ENCODE results near the gene MED25. TPM values are rescaled to one million over a fixed set of nuclear protein-coding genes. Genes with fewer than 3 reads are reported as not detected.

MED25 gene
- 33.3 TPM for polyA plus RNA-seq (2013, experiment 1 of 2)
- polyA plus RNA-seq (2013, experiment 2 of 2), result 33.3 TPM

- WGBS, result under 1% methylated on average over 50 of the region's 57 CpGs
- Histone ChIP-seq H4K8ac (ENCODE audit: low read length) (peak within 1 kb of the TSS; percentile 96), H3K27me3 (ENCODE audit: control insufficient read depth in 1 of 2, insufficient read depth in 1 of 2, low read length in 2 of 2) (no peaks in the 10 kb centered on the region), H2AFZ (ENCODE audit: low read depth, low read length) (peak within 1 kb of the TSS; percentile 67), H3K36me3 (ENCODE audit: control insufficient read depth in 1 of 2, insufficient read depth in 2 of 2, low read depth in 1 of 2, low read length in 2 of 2) (peaks cover 13 to 15% of the 10 kb centered on the region in 2 experiments), H3K27ac (ENCODE audit: low read length, poor library complexity, severe bottlenecking) (peak within 1 kb of the TSS; percentile 99), H3K23ac (ENCODE audit: low read length in 2 of 2) (no peak within 1 kb of the TSS), H3K9me3 (ENCODE audit: control insufficient read depth, low read length) (no peaks in the 10 kb centered on the region), H2BK120ac (ENCODE audit: low read depth, low read length) (peak within 1 kb of the TSS; percentile 77), H3K4me3 (ENCODE audit: insufficient read depth in 1 of 2, low read depth in 1 of 2, low read length in 2 of 2) (peak within 1 kb of the TSS; percentile 76 to 99), H2BK15ac (ENCODE audit: low read depth, poor library complexity, severe bottlenecking) (no peak within 1 kb of the TSS), H3K4me1 (ENCODE audit: control insufficient read depth, insufficient read depth, low read depth, low read length) (peaks cover 11% of the 10 kb centered on the region), H4K91ac (ENCODE audit: low read length) (peak within 1 kb of the TSS; percentile 87), H3K9ac (ENCODE audit: low read length) (peak within 1 kb of the TSS; percentile 99), H3K18ac (ENCODE audit: low read depth in 1 of 2, low read length in 2 of 2) (peak within 1 kb of the TSS; percentile 85 to 93), H2AK5ac (ENCODE audit: low read length, severe bottlenecking) (peak within 1 kb of the TSS; percentile 10), H3K14ac (ENCODE audit: low read length in 2 of 2) (peak within 1 kb of the TSS in 1 of 2 experiments; percentile 0), H3K4ac (ENCODE audit: low read depth in 1 of 2, low read length in 2 of 2) (peak within 1 kb of the TSS; percentile 46 to 92), H3K79me1 (replicated peaks; ENCODE audit: low read length, poor library complexity, severe bottlenecking) (peaks cover 16% of the 10 kb centered on the region), H3K4me2 (ENCODE audit: low read length, poor library complexity, severe bottlenecking) (peak within 1 kb of the TSS; percentile 91), H2BK5ac (ENCODE audit: low read depth, low read length, poor library complexity, severe bottlenecking) (peak within 1 kb of the TSS; percentile 96), H2BK12ac (ENCODE audit: low read length in 2 of 2) (peak within 1 kb of the TSS; percentile 52 to 76)
- DNase-seq, result peak; percentile 93
Measured at GRCh38 chr19:49817964-49818648, at the start of gene MED25. TSS of gene MED25 (plus strand) at chr19:49818289. CDS start at chr19:49818342, 53 bp downstream.

GRCh38 chr19:49770529-49770928, 47.6 kb upstream of the MED25 start:
- Histone ChIP-seq H3K27ac (ENCODE audit: low read length, poor library complexity, severe bottlenecking) (no peak overlapping the region), H2AK5ac (ENCODE audit: low read length, severe bottlenecking) (no peak overlapping the region), H3K9me3 (ENCODE audit: control insufficient read depth, low read length) (no peaks in the 10 kb centered on the region), H3K14ac (ENCODE audit: low read length in 2 of 2) (no peak overlapping the region), H3K4me3 (ENCODE audit: insufficient read depth in 1 of 2, low read depth in 1 of 2, low read length in 2 of 2) (no peak overlapping the region), H3K27me3 (ENCODE audit: control insufficient read depth in 1 of 2, insufficient read depth in 1 of 2, low read length in 2 of 2) (no peaks in the 10 kb centered on the region), H3K4ac (ENCODE audit: low read depth in 1 of 2, low read length in 2 of 2) (peak overlapping the region in 1 of 2 experiments; percentile 38), H3K79me1 (replicated peaks; ENCODE audit: low read length, poor library complexity, severe bottlenecking) (peaks cover 27% of the 10 kb centered on the region), H3K18ac (ENCODE audit: low read depth in 1 of 2, low read length in 2 of 2) (no peak overlapping the region), H4K8ac (ENCODE audit: low read length) (no peak overlapping the region), H3K4me1 (ENCODE audit: control insufficient read depth, insufficient read depth, low read depth, low read length) (peaks cover 18% of the 10 kb centered on the region), H3K9ac (ENCODE audit: low read length) (no peak overlapping the region), H3K4me2 (ENCODE audit: low read length, poor library complexity, severe bottlenecking) (no peak overlapping the region), H2BK12ac (ENCODE audit: low read length in 2 of 2) (no peak overlapping the region), H2BK120ac (ENCODE audit: low read depth, low read length) (no peak overlapping the region), H4K91ac (ENCODE audit: low read length) (no peak overlapping the region), H2AFZ (ENCODE audit: low read depth, low read length) (no peak overlapping the region), H3K36me3 (ENCODE audit: control insufficient read depth in 1 of 2, insufficient read depth in 2 of 2, low read depth in 1 of 2, low read length in 2 of 2) (peaks cover 23 to 43% of the 10 kb centered on the region in 2 experiments), H2BK5ac (ENCODE audit: low read depth, low read length, poor library complexity, severe bottlenecking) (no peak overlapping the region), H2BK15ac (ENCODE audit: low read depth, poor library complexity, severe bottlenecking) (no peak overlapping the region), H3K23ac (ENCODE audit: low read length in 2 of 2) (peak overlapping the region in 1 of 2 experiments; percentile 83)
- no peak for DNase-seq
- 96% methylated on average over 8 of the region's 8 CpGs for WGBS

GRCh38 chr19:49771674-49772139, 46.4 kb upstream of the MED25 start:
- H3K9ac ChIP-seq (ENCODE audit: low read length), result no peak overlapping the region
- peaks cover 15% of the 10 kb centered on the region for H3K4me1 ChIP-seq (ENCODE audit: control insufficient read depth, insufficient read depth, low read depth, low read length)
- WGBS, result 97% methylated on average over 10 of the region's 13 CpGs
- no peak overlapping the region for H2BK5ac ChIP-seq (ENCODE audit: low read depth, low read length, poor library complexity, severe bottlenecking)
- H3K27me3 ChIP-seq (ENCODE audit: control insufficient read depth in 1 of 2, insufficient read depth in 1 of 2, low read length in 2 of 2), result no peaks in the 10 kb centered on the region
- no peak overlapping the region for H4K91ac ChIP-seq (ENCODE audit: low read length)
- no peak overlapping the region for H3K4ac ChIP-seq (ENCODE audit: low read depth in 1 of 2, low read length in 2 of 2)
- peaks cover 36% of the 10 kb centered on the region for H3K79me1 ChIP-seq (replicated peaks; ENCODE audit: low read length, poor library complexity, severe bottlenecking)
- no peak overlapping the region for H3K27ac ChIP-seq (ENCODE audit: low read length, poor library complexity, severe bottlenecking)
- H2AFZ ChIP-seq (ENCODE audit: low read depth, low read length), result no peak overlapping the region
- no peak overlapping the region for H2BK12ac ChIP-seq (ENCODE audit: low read length in 2 of 2)
- H3K4me3 ChIP-seq (ENCODE audit: insufficient read depth in 1 of 2, low read depth in 1 of 2, low read length in 2 of 2), result no peak overlapping the region
- no peak overlapping the region for H3K18ac ChIP-seq (ENCODE audit: low read depth in 1 of 2, low read length in 2 of 2)
- no peak for DNase-seq
- H4K8ac ChIP-seq (ENCODE audit: low read length), result no peak overlapping the region
- peaks cover 31 to 54% of the 10 kb centered on the region in 2 experiments for H3K36me3 ChIP-seq (ENCODE audit: control insufficient read depth in 1 of 2, insufficient read depth in 2 of 2, low read depth in 1 of 2, low read length in 2 of 2)
- H3K14ac ChIP-seq (ENCODE audit: low read length in 2 of 2), result no peak overlapping the region
- H3K23ac ChIP-seq (ENCODE audit: low read length in 2 of 2), result no peak overlapping the region
- no peak overlapping the region for H2BK15ac ChIP-seq (ENCODE audit: low read depth, poor library complexity, severe bottlenecking)
- H2BK120ac ChIP-seq (ENCODE audit: low read depth, low read length), result no peak overlapping the region
- no peaks in the 10 kb centered on the region for H3K9me3 ChIP-seq (ENCODE audit: control insufficient read depth, low read length)
- H2AK5ac ChIP-seq (ENCODE audit: low read length, severe bottlenecking), result no peak overlapping the region
- H3K4me2 ChIP-seq (ENCODE audit: low read length, poor library complexity, severe bottlenecking), result no peak overlapping the region

GRCh38 chr19:49772850-49773432, 45.1 kb upstream of the MED25 start:
- Histone ChIP-seq H3K23ac (ENCODE audit: low read length in 2 of 2) (no peak overlapping the region), H3K9ac (ENCODE audit: low read length) (no peak overlapping the region), H3K4me1 (ENCODE audit: control insufficient read depth, insufficient read depth, low read depth, low read length) (peaks cover 12% of the 10 kb centered on the region), H3K27ac (ENCODE audit: low read length, poor library complexity, severe bottlenecking) (no peak overlapping the region), H2AK5ac (ENCODE audit: low read length, severe bottlenecking) (no peak overlapping the region), H3K27me3 (ENCODE audit: control insufficient read depth in 1 of 2, insufficient read depth in 1 of 2, low read length in 2 of 2) (no peaks in the 10 kb centered on the region), H3K4ac (ENCODE audit: low read depth in 1 of 2, low read length in 2 of 2) (no peak overlapping the region), H2AFZ (ENCODE audit: low read depth, low read length) (no peak overlapping the region), H4K91ac (ENCODE audit: low read length) (no peak overlapping the region), H3K18ac (ENCODE audit: low read depth in 1 of 2, low read length in 2 of 2) (no peak overlapping the region), H2BK5ac (ENCODE audit: low read depth, low read length, poor library complexity, severe bottlenecking) (no peak overlapping the region), H3K79me1 (replicated peaks; ENCODE audit: low read length, poor library complexity, severe bottlenecking) (peaks cover 36% of the 10 kb centered on the region), H3K4me2 (ENCODE audit: low read length, poor library complexity, severe bottlenecking) (no peak overlapping the region), H2BK120ac (ENCODE audit: low read depth, low read length) (no peak overlapping the region), H3K36me3 (ENCODE audit: control insufficient read depth in 1 of 2, insufficient read depth in 2 of 2, low read depth in 1 of 2, low read length in 2 of 2) (peaks cover 31 to 54% of the 10 kb centered on the region in 2 experiments), H3K9me3 (ENCODE audit: control insufficient read depth, low read length) (no peaks in the 10 kb centered on the region), H3K14ac (ENCODE audit: low read length in 2 of 2) (peak overlapping the region in 1 of 2 experiments; percentile 10), H2BK12ac (ENCODE audit: low read length in 2 of 2) (no peak overlapping the region), H3K4me3 (ENCODE audit: insufficient read depth in 1 of 2, low read depth in 1 of 2, low read length in 2 of 2) (no peak overlapping the region), H2BK15ac (ENCODE audit: low read depth, poor library complexity, severe bottlenecking) (no peak overlapping the region), H4K8ac (ENCODE audit: low read length) (no peak overlapping the region)
- no peak for DNase-seq
- 96% methylated on average over 10 of the region's 10 CpGs for WGBS
